Stimulated activated CD8-positive, alpha-beta memory T cell treated with anti-CD3 and anti-CD28 coated beads, Interleukin-15, amount 100 ng/mL, for 4 hours (primary cell): ENCODE results near the gene HDAC4.

Source experiments
- DNase-seq, 2 donors: peaks; one replicate each; pipeline ENCODE4 v3.0.0-alpha.2; 2020; ENCODE audit warnings: low read depth in 2 of 2

HDAC4 gene

GRCh38 chr2:239349453-239350135, 51.2 kb downstream of the HDAC4 start:
- no peak for DNase-seq

DNA sequence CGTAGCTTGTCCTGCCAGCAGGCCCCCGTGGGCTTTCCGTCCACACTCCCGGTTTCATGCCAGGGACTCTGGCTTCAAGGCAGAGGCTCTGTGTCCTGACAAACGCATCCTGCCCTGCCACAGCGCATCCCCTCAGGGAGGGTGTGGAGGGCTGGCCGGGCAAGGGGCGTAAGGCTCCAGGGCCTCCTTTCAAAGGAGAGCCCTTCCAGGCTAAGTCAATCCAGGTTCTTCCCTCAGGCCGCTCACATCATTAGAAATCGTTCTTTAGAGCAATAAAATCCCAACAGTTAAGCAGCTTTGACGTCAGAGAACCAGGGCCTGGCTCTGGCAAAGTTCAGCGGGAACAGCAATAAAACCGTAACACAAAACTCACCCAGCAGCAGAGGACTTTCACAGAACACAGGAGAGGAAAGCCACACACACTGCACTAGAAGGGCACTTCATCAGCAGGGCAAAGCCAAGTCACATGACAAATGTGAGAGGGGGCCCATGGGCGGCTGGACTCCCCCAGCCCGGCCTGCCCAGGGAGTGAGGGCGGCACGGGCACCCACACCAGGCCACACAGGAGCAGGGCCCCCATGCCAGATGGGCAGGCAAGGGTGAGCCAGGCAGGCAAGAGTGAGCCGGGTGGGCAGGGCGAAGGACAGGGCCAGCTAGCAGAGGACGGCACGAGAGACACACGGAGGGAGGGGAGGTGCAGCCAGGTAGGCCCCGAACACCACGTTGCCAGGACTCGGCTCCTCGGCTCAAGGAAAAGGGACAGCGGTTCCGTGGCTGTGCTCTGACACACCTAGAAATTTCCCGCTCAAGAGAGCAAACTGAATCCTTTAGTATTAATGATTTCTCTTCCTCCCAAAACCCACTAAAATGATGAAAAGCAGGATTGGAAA, 52.0 kb downstream of the HDAC4 start:
- no peak for DNase-seq

DNA sequence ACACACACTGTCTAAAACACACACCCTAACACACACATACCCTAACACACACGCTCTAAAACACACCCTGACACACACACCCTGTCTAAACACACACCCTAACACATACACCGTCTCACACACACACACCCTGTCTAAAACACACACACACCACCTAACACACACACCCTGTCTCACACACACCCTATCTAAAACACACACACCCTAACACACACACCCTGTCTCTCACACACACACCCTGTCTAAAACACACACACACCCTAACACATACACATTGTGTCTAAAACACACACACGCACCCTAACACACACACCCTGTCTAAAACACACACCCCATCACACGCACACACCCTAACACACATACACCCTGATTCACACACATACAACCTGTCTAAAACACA, 54.1 kb downstream of the HDAC4 start:
- no peak for DNase-seq

GRCh38 chr2:239345251-239345650, 55.6 kb downstream of the HDAC4 start:
- no peak for DNase-seq

DNA sequence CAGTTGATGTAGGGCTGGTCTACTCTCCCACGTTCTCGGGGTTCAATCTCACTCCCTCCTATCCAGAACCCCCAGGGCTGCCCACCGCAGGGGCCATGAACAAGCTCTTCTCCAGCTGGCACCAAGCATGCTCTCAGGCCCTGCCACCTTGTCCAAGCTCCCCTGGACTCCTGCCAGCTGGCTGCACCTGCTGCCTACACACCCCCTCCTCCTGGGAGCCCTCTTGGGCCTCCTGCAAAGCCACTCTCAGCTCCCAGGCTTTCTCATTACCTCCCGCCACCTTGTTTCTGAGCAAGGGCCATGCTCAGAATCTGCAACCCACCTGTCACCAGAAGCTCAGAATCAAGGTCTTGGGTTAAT, 56.0 kb downstream of the HDAC4 start:
- DNase-seq, result no peak

DNA sequence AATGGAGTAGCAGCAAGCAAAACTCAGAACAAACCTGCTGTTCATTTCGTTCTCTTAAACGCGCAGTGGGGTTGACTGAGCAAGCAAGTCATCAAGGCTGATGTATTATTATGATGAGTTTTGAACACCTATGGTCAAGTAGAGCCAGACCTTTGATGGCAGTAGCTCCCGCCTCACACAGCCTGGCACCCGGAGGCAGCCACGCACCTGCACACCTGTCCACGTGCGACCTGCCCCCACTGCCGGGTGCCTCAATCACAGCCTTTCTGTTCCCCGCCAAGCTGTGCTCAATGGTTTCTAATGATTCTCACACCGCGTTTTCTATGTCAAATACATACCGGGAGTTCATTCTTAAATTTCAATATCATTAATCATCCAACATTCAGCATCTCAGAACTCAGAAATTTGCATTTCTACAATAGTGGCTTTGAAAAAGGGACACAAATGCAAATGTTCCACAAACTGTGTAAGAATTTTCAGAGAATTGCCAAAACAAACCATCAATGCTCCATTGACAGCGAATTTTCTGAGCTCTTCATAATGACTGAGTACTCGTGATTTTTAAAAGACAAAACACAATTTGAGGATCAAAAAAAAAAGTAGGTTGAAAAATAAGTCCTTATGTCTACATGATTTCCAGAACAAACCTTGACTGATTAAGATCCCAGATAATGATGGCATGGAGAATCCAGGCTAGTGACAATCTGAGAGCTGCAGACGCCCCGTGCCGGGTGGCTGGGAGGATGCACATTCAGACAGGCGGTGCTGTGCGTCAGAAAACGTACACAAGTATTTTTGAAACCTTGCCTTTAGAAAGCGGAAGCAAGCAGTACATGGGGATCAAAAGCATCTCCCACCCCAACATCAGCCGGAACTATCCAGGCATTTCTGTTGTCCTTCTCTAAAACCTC, 56.6 kb downstream of the HDAC4 start:
- no peak for DNase-seq

GRCh38 chr2:239343460-239343859, 57.4 kb downstream of the HDAC4 start:
- no peak for DNase-seq

DNA sequence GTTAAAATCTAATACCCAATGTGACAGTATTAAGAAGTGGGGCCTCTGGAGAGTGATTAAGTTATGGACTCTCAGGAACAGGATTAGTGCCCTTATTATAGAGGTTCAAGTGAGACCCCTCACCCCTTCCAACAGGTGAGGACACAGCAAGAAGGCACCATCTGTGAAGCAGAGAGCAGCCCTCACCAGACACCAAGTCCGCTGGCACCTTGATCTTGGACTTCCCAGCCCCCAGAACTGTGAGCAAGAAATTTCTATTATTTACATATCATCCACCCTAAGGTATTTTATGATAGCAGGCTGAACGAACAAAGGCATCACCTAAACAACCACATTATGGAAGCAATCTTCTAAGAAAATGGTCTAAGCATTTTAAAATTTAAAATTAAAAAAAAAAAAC, 59.0 kb downstream of the HDAC4 start:
- no peak for DNase-seq

DNA sequence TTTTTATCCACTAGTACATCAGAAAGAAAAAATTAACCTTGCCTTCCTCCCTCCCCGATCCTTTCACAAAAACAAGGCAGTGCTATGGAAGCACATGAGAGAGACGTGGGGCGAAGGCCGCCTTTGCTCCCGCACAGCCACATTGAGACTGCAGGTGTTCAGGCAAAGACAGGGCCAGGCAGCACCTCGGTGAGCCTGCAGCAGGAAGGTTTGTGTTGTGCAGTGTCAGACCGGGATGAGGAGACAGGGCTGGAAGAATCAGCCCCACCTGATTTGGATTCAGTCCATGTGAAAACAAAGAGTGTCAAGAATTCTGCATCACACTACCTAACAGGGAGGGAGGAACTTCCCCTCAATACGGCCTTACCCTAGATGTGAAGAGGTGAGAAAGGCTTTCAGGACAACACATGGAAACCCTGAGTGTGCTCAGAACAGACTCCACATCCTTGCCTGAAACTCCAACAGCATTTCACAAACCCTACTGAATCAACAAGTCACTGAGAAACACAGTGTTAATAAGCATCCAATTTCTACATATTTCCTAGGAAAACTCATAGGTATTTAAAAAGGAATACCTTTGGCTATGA, 59.6 kb downstream of the HDAC4 start:
- no peak for DNase-seq

- no peak for DNase-seq
Measured at GRCh38 chr2:239339726-239340601, 60.9 kb downstream of the HDAC4 start.

- DNase-seq, result no peak
Measured at GRCh38 chr2:239339241-239339640, 61.6 kb downstream of the HDAC4 start.

GRCh38 chr2:239337877-239338484, 62.8 kb downstream of the HDAC4 start:
- no peak for DNase-seq

GRCh38 chr2:239337122-239337876, 63.5 kb downstream of the HDAC4 start:
- no peak for DNase-seq

DNA sequence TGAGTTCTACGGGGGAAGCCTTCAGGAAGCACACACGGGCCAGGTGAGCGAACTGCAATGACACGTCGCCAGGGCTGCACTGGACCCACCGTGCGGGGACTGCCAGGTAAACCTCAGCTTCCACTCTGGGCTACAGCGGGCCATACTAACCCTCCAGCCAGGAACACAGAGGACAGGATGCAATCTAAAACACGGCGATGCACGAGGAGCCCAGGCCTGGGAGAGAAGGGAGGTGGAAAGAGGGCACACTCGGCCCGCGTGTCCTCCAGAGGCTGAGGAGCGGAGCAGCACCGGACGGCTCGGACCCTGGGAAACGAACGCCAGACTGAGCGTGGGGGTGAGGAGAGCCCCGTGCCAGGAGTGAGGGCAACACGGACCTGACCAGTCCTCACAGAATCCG, 69.3 kb downstream of the HDAC4 start:
- DNase-seq, result no peak

GRCh38 chr2:239330836-239331235, 70.0 kb downstream of the HDAC4 start:
- no peak for DNase-seq

- DNase-seq, result no peak
Measured at GRCh38 chr2:239329972-239330572, 70.7 kb downstream of the HDAC4 start.

GRCh38 chr2:239329284-239329971, 71.4 kb downstream of the HDAC4 start:
- no peak for DNase-seq

- DNase-seq, result no peak
Measured at GRCh38 chr2:239328351-239329191, 72.2 kb downstream of the HDAC4 start.
